HG02870 (cell line): ENCODE results near the gene PTOV1.

Experiments used
- ATAC-seq: cut with Tn5 transposase; IDR thresholded peaks from one replicate; pipeline ENCODE4 v1.9.1; 2021; ENCODE audit warnings: mild to moderate bottlenecking, moderate library complexity; ENCODE audit not compliant: unreplicated experiment

The PTOV1 gene

GRCh38 chr19:49850487-49851342, at the start of gene PTOV1:
Gene PTOV1 (plus strand): TSS chr19:49851159.
- peak; percentile 59 for ATAC-seq

DNA sequence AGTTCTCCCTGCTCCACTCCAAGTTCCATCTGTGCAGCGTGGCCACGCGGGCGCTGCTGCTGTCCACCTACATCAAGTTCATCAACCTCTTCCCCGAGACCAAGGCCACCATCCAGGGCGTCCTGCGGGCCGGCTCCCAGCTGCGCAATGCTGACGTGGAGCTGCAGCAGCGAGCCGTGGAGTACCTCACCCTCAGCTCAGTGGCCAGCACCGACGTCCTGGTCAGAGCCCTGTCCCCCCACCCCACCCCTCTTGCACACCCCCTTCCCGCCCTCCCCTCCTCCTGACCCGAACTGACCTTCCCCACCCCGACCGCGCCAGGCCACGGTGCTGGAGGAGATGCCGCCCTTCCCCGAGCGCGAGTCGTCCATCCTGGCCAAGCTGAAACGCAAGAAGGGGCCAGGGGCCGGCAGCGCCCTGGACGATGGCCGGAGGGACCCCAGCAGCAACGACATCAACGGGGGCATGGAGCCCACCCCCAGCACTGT, 49.5 kb upstream of the PTOV1 start:
- ATAC-seq: no peak

- no peak for ATAC-seq
These were observed 48.8 kb upstream of the PTOV1 start for GRCh38 chr19:49801966-49802661.

- no peak for ATAC-seq
These were observed 48.0 kb upstream of the PTOV1 start for GRCh38 chr19:49802836-49803528.

DNA sequence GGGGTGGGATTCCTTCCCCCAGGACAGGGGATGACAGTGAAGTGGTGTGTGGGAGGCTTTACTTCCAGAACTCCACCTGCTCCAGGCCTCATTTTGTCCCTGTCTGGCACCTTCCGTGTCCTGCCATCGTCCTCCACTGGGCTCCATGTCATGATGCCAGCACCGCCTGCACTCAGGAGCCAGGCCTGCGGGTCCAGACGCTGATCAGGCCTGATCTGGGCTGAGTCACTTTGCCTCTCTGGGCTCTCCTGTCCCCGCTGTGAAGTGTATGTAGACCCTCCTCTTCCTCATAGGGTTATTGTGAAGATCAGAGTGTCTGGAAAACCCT, 47.5 kb upstream of the PTOV1 start:
- no peak for ATAC-seq

- ATAC-seq: no peak
These were observed 44.9 kb upstream of the PTOV1 start for GRCh38 chr19:49805822-49806619.

DNA sequence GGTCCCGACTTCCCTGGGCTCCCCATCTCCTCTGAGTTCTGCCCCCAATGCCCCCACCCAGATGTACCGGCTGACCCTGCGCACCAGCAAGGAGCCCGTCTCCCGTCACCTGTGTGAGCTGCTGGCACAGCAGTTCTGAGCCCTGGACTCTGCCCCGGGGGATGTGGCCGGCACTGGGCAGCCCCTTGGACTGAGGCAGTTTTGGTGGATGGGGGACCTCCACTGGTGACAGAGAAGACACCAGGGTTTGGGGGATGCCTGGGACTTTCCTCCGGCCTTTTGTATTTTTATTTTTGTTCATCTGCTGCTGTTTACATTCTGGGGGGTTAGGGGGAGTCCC, 44.4 kb upstream of the PTOV1 start:
- no peak for ATAC-seq

- ATAC-seq: no peak
These were observed 43.7 kb upstream of the PTOV1 start for GRCh38 chr19:49807058-49807903.

DNA sequence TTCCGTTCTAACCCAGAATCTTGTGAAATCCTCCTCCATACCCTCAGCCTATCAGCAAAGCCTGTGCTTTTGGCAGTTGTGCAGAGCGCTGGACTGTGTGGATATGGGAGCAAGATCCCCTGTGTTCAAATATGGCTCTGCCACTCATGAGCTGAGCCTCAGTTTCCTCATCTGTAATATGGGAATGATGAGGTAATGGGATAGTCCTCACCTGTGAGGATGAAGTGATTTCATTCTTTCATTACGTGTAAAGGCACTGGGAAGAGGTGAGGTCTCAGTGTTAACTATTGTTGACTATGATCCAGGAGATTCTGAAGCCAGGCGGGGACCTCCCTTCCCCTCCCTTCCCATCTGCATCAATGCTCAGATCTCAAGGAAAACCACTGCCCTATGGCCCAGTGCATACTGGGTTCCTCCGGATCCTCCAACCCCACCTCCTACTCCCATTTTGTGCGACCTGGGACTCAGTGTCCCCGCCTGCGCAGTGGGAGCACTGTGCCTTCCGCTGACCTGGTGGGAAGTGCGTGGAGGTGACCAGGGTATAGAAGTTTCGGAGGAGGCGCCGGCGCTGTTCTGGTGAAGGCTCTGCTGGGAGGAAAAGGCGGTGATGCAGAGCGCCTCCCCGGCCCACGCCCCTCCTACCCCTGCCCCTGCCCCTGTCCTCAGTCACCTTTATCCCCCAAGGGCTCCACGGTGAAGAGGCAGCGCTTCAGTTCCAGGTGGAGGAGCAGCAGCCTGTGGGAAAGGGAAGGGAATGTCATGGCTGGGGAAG, 42.9 kb upstream of the PTOV1 start:
- ATAC-seq: no peak

- no peak for ATAC-seq
These were observed 42.2 kb upstream of the PTOV1 start for GRCh38 chr19:49808711-49809159.

DNA sequence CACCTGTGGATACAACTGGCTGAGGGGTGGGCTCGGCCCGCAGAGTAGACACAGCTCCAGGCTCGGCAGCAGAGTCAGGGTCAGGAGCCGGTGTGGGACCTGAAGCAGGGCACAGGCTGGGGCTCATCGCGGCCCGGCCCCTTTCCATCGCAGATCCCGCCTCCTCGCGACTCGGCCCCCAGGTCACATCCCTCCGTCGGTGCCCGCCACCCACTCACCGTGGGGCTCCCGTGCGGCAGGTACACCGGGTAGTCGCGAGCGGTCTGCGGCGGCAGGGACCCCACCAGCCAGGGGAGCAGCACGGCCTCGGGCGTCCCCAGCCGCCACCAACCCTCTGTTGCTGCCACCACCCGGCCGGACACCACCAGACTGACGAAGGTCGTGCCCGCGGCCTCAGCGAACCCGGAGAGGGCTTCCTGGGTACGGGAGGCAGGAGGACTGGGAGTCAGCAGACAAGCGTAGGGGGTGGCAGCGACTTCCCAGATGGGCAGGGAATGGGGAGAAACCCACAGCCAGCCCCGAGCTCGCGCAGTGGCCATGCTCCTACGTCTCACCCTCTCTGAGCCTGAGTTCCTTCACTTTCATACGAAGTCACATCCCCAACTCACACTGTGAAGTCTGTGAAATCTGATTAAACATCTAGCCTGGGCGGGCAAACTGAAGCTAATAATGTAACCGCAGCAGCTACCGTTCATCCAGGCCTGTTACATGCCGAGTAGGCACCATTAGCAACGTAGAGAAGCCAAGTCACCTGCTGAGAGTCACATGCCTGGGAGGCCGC, 41.6 kb upstream of the PTOV1 start:
- no peak for ATAC-seq

DNA sequence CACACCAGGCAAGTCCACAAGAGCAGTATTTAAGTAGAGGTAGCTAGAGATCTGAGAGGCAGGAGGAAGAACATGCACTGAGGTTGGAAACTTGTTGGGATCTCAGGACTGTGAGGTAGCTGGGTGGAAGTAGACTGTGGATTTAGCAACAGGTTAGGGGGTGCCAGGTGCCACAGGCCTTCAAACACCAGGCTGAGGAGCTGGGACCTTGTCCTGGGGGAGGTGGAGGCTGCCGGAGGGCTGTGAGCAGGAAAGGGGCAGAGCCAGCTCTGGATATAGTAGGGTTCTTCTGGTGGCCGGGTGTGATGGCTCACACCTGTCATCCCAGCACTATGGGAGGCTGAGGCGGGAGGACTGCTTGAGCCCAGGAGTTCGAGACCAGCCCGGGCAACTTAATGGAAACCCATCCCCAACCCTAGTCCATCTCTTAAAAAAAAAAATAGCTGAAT, 41.0 kb upstream of the PTOV1 start:
- no peak for ATAC-seq

- no peak for ATAC-seq
These were observed 39.6 kb upstream of the PTOV1 start for GRCh38 chr19:49811328-49811727.

- ATAC-seq: no peak
These were observed 38.4 kb upstream of the PTOV1 start for GRCh38 chr19:49812452-49812996.

- peak; percentile 42 for ATAC-seq
These were observed 37.7 kb upstream of the PTOV1 start, which contains the start of gene FUZ for GRCh38 chr19:49812997-49813861. Gene FUZ (minus strand): TSS chr19:49813292. CDS start chr19:49813106, 186 bp downstream.

- ATAC-seq: no peak
These were observed 36.9 kb upstream of the PTOV1 start for GRCh38 chr19:49814010-49814409.

GRCh38 chr19:49816590-49816989, 34.4 kb upstream of the PTOV1 start:
- ATAC-seq: no peak
